Hepatocyte (in vitro differentiated cells): ENCODE data around the gene FFAR3. TPM values are rescaled to one million over a fixed set of nuclear protein-coding genes. Genes with fewer than 3 reads are reported as not detected.

Experiments used
- DNase-seq: peaks from one replicate; pipeline ENCODE4 v3.0.0-alpha.2; 2016; ENCODE audit warnings: low spot score
- H2AFZ ChIP-seq: fragments of 200-600 bp; sonication (generic); 2 replicates; pipeline ENCODE4 v1.6.0; 2016; ENCODE audit warnings: antibody characterized with exemption, mild to moderate bottlenecking
- H3K27ac ChIP-seq: fragments of 200-600 bp; sonication (generic); 2 replicates; pipeline ENCODE4 v1.5.1; 2016; ENCODE audit warnings: mild to moderate bottlenecking
- H3K27me3 ChIP-seq: fragments of 200-600 bp; sonication (generic); 2 replicates; pipeline ENCODE4 v1.6.1; 2016
- H3K36me3 ChIP-seq: fragments of 200-600 bp; sonication (generic); replicated peaks from 2 replicates; pipeline ENCODE4 v1.5.1; 2016; ENCODE audit warnings: low read depth; ENCODE audit not compliant: insufficient read depth
- H3K4me1 ChIP-seq: fragments of 200-600 bp; sonication (generic); 2 replicates; pipeline ENCODE4 v1.5.1; 2016; ENCODE audit warnings: mild to moderate bottlenecking, moderate library complexity; ENCODE audit not compliant: insufficient read depth
- H3K4me2 ChIP-seq: fragments of 200-600 bp; sonication (generic); 2 replicates; pipeline ENCODE4 v1.6.0; 2016
- H3K4me3 ChIP-seq: fragments of 200-600 bp; sonication (generic); 2 replicates; pipeline ENCODE4 v1.5.1; 2016; ENCODE audit warnings: mild to moderate bottlenecking
- H3K79me2 ChIP-seq: fragments of 200-600 bp; sonication (generic); 2 replicates; pipeline ENCODE4 v1.6.0; 2017; ENCODE audit warnings: mild to moderate bottlenecking
- H3K9me2 ChIP-seq: fragments of 200-600 bp; sonication (generic); replicated peaks from 2 replicates; pipeline ENCODE4 v1.6.0; 2017; ENCODE audit warnings: mild to moderate bottlenecking; ENCODE audit not compliant: insufficient read depth
- H3K9me3 ChIP-seq: fragments of 200-600 bp; sonication (generic); 2 replicates; pipeline ENCODE4 v1.5.1; 2016; ENCODE audit warnings: low read depth, mild to moderate bottlenecking
- H4K20me1 ChIP-seq: fragments of 200-600 bp; sonication (generic); 2 replicates; pipeline ENCODE4 v1.6.0; 2016; ENCODE audit warnings: mild to moderate bottlenecking; ENCODE audit not compliant: insufficient read depth, poor library complexity, severe bottlenecking
- EZH2 ChIP-seq: fragments of 200-600 bp; sonication (generic); IDR thresholded peaks from 2 replicates; pipeline ENCODE4 v1.6.1; 2016; ENCODE audit warnings: antibody characterized with exemption, mild to moderate bottlenecking, borderline replicate concordance
- EZH2phosphoT487 ChIP-seq: fragments of 200-600 bp; sonication (generic); IDR thresholded peaks from one replicate; pipeline ENCODE4 v1.6.1; 2018; ENCODE audit warnings: antibody characterized with exemption, mild to moderate bottlenecking, low read depth, moderate library complexity; ENCODE audit not compliant: unreplicated experiment, severe bottlenecking
- WGBS: methylation state at CpG from one replicate; pipeline ENCODE4 v1.1.6; 2016; ENCODE audit warnings: low lambda C conversion rate; ENCODE audit errors: missing lambda C conversion rate; 5-methylcytosine and 5-hydroxymethylcytosine counted together
- polyA plus RNA-seq: library from polyadenylated mRNA; unstranded; fragments of >200 nt; fragmentation: Nextera tagmentation; extraction: Ambion mirVana; gene quantifications from 2 replicates; pipeline ENCODE4 v1.2.1, GENCODE V29; 2016
- total RNA-seq: library from RNA; depleted of rRNA; stranded (reverse); fragments of >200 nt; gene quantifications from 2 replicates; pipeline ENCODE4 v1.2.3, GENCODE V29; 2014
- TF ChIP-seq, protein P1 (sequence below): fragments of 200-600 bp; sonication (generic); IDR thresholded peaks from 2 replicates; pipeline ENCODE4 v1.5.1; 2016; ENCODE audit warnings: antibody characterized with exemption, mild to moderate bottlenecking; ENCODE audit not compliant: poor library complexity

Gene FFAR3
- total and polyA plus RNA-seq, 2 experiments from 2014 or later: 0.80 TPM; not detected in 1

DNA sequence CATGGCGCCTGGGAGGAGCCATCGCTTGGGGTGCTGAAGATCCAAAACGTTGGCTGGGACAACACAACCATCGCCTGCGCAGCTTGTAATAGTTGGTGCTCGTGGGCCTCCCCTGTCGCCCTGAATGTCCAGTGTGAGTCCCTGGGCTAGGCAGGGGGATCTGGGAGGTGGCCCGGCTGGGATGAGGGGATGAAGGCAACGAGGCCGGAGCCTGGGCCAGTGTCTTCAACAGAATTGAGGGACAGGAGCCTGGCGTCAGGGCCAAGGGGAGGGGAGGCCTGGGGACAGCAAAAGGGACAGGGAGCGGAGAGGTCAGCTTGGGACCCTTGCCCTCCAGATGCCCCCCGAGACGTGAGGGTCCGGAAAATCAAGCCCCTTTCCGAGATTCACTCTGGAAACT lies 17.3 kb upstream of the FFAR3 start:
- H2AFZ ChIP-seq: no peak overlapping the region
- WGBS: 94% methylated on average over 15 of the region's 16 CpGs
- DNase-seq: no peak
- no peaks in the 10 kb centered on the region for H3K4me1 ChIP-seq
- H3K4me3 ChIP-seq: no peak overlapping the region
- no peaks in the 10 kb centered on the region for H3K27me3 ChIP-seq
- no peak overlapping the region for H3K27ac ChIP-seq
- no peaks in the 10 kb centered on the region for H4K20me1 ChIP-seq
- H3K9me3 ChIP-seq: no peaks in the 10 kb centered on the region
- no peaks in the 10 kb centered on the region for H3K36me3 ChIP-seq
- no peaks in the 10 kb centered on the region for H3K79me2 ChIP-seq
- H3K9me2 ChIP-seq: no peaks in the 10 kb centered on the region
- TF ChIP-seq, protein P1, sequence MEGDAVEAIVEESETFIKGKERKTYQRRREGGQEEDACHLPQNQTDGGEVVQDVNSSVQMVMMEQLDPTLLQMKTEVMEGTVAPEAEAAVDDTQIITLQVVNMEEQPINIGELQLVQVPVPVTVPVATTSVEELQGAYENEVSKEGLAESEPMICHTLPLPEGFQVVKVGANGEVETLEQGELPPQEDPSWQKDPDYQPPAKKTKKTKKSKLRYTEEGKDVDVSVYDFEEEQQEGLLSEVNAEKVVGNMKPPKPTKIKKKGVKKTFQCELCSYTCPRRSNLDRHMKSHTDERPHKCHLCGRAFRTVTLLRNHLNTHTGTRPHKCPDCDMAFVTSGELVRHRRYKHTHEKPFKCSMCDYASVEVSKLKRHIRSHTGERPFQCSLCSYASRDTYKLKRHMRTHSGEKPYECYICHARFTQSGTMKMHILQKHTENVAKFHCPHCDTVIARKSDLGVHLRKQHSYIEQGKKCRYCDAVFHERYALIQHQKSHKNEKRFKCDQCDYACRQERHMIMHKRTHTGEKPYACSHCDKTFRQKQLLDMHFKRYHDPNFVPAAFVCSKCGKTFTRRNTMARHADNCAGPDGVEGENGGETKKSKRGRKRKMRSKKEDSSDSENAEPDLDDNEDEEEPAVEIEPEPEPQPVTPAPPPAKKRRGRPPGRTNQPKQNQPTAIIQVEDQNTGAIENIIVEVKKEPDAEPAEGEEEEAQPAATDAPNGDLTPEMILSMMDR: no peak
- TF ChIP-seq EZH2phosphoT487 (no peak), EZH2 (no peak)
- no peak overlapping the region for H3K4me2 ChIP-seq

DNA sequence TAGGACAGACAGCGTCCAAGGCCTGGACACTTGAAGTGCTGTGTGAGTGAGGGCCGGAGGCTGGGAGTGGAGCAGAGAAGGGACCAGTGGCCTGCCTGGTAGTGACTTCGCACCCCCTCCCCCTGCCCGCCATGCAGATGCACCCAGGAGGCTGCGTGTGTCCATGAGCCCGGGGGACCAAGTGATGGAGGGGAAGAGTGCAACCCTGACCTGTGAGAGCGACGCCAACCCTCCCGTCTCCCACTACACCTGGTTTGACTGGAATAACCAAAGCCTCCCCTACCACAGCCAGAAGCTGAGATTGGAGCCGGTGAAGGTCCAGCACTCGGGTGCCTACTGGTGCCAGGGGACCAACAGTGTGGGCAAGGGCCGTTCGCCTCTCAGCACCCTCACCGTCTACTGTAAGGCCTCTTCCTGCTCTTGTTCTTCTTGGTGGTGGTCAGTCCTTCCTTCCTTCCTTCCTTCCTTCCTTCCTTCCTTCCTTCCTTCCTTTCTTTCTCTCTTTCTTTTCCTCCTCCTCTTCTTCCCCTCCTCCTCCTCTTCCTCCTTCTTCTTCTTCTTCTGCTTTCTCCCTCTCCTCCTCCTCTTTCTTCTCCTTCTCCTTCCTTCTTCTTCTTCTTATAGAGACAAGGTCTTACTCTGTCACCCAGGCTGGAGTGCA lies 16.6 kb upstream of the FFAR3 start:
- no peak overlapping the region for H3K4me2 ChIP-seq
- no peaks in the 10 kb centered on the region for H3K9me2 ChIP-seq
- no peak for DNase-seq
- no peaks in the 10 kb centered on the region for H3K36me3 ChIP-seq
- no peaks in the 10 kb centered on the region for H3K4me1 ChIP-seq
- TF ChIP-seq EZH2 (no peak), EZH2phosphoT487 (no peak)
- TF ChIP-seq, protein P1: no peak
- H2AFZ ChIP-seq: no peak overlapping the region
- H3K9me3 ChIP-seq: no peaks in the 10 kb centered on the region
- H3K79me2 ChIP-seq: no peaks in the 10 kb centered on the region
- H3K27ac ChIP-seq: no peak overlapping the region
- no peak overlapping the region for H3K4me3 ChIP-seq
- WGBS: 94% methylated on average over 14 of the region's 14 CpGs
- no peaks in the 10 kb centered on the region for H4K20me1 ChIP-seq
- no peaks in the 10 kb centered on the region for H3K27me3 ChIP-seq

DNA sequence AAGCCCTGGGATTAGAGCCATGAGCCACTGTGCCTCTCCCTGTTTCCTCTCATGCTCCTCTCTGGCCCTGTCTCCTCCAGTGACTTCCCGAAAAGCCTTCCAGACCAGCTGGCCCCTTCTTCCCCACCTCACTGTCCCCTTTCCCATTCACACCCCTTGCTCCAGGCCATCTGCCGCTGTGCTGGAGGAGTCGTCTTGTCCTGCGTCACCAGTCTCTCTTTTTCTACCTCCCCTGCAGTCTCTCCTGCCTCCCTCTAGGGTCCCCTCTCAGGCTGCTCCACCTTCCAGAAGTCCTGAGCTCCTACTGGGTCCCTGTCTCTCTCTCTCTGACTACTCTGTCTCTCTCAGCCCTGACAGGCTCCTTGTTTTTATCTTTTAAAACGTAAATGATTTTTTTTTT lies 15.8 kb upstream of the FFAR3 start:
- H3K27me3 ChIP-seq: no peaks in the 10 kb centered on the region
- no peak overlapping the region for H2AFZ ChIP-seq
- no peaks in the 10 kb centered on the region for H3K4me1 ChIP-seq
- H3K9me2 ChIP-seq: no peaks in the 10 kb centered on the region
- no peak overlapping the region for H3K4me3 ChIP-seq
- DNase-seq: no peak
- H4K20me1 ChIP-seq: no peaks in the 10 kb centered on the region
- TF ChIP-seq, protein P1: no peak
- TF ChIP-seq EZH2phosphoT487 (no peak), EZH2 (no peak)
- no peak overlapping the region for H3K4me2 ChIP-seq
- no peaks in the 10 kb centered on the region for H3K36me3 ChIP-seq
- 35% methylated on average over 5 of the region's 5 CpGs for WGBS
- H3K27ac ChIP-seq: no peak overlapping the region
- no peaks in the 10 kb centered on the region for H3K9me3 ChIP-seq
- no peaks in the 10 kb centered on the region for H3K79me2 ChIP-seq
